GM23338 (cell line): ENCODE measurements around the gene ADGRG6. TPM values are rescaled to one million over a fixed set of nuclear protein-coding genes. Genes with fewer than 3 reads are reported as not detected.

Experiments used
- ATAC-seq: fragments of 200-7000 bp; cut with Tn5 transposase; 3 replicates; pipeline ENCODE4 v1.9.1; 2020
- DNase-seq: peaks from one replicate; pipeline ENCODE4 v3.0.0-alpha.2; 2015; ENCODE audit warnings: low spot score
- H2AFZ ChIP-seq: fragments of 200-600 bp; sonication (generic); 2 replicates; pipeline ENCODE4 v1.8.0; 2016; ENCODE audit warnings: antibody characterized with exemption, mild to moderate bottlenecking, moderate library complexity
- H3F3A ChIP-seq: fragments of 200-600 bp; sonication (generic); replicated peaks from 2 replicates; pipeline ENCODE4 v1.8.0; 2017; ENCODE audit warnings: antibody characterized with exemption, mixed run types, low read depth
- H3K27ac ChIP-seq: fragments of 200-600 bp; sonication (generic); 2 replicates; pipeline ENCODE4 v1.6.1; 2016; ENCODE audit warnings: low read depth
- H3K27me3 ChIP-seq: fragments of 200-600 bp; sonication (generic); 2 replicates; pipeline ENCODE4 v1.8.0; 2016; ENCODE audit warnings: mild to moderate bottlenecking, mixed run types, moderate library complexity; ENCODE audit not compliant: insufficient read depth
- H3K36me3 ChIP-seq: fragments of 200-600 bp; sonication (generic); 2 replicates; pipeline ENCODE4 v1.8.0; 2016; ENCODE audit warnings: mild to moderate bottlenecking; ENCODE audit not compliant: insufficient read depth
- H3K4me1 ChIP-seq: fragments of 200-600 bp; sonication (generic); 2 replicates; pipeline ENCODE4 v1.8.0; 2016; ENCODE audit warnings: mild to moderate bottlenecking, moderate library complexity; ENCODE audit not compliant: insufficient read depth
- H3K4me2 ChIP-seq: fragments of 200-600 bp; sonication (generic); 2 replicates; pipeline ENCODE4 v1.7.1; 2017; ENCODE audit warnings: mixed run types
- H3K4me3 ChIP-seq: fragments of 200-600 bp; sonication (generic); 2 replicates; pipeline ENCODE4 v1.6.1; 2016; ENCODE audit warnings: mixed run types
- H3K79me2 ChIP-seq: fragments of 200-600 bp; sonication (generic); replicated peaks from 2 replicates; pipeline ENCODE4 v1.8.0; 2017; ENCODE audit warnings: mild to moderate bottlenecking; ENCODE audit not compliant: insufficient read depth
- H3K9me2 ChIP-seq: fragments of 200-600 bp; sonication (generic); 2 replicates; pipeline ENCODE4 v1.8.0; 2017; ENCODE audit not compliant: insufficient read depth
- H4K20me1 ChIP-seq: fragments of 200-600 bp; sonication (generic); replicated peaks from 2 replicates; pipeline ENCODE4 v1.8.0; 2017; ENCODE audit warnings: mild to moderate bottlenecking; ENCODE audit not compliant: insufficient read depth
- H3K27ac Mint-ChIP-seq: 2 replicates; pipeline ENCODE4 v1.8.0; 2020; ENCODE audit warnings: inconsistent platforms, mild to moderate bottlenecking, moderate library complexity, mixed read lengths
- H3K27me3 Mint-ChIP-seq: 3 replicates; pipeline ENCODE4 v1.8.0; 2022; ENCODE audit warnings: low read depth, mild to moderate bottlenecking, moderate library complexity, mixed read lengths, inconsistent platforms; ENCODE audit not compliant: insufficient read depth, poor library complexity
- H3K36me3 Mint-ChIP-seq: 3 replicates; pipeline ENCODE4 v1.8.0; 2021; ENCODE audit warnings: low read depth, mild to moderate bottlenecking, inconsistent platforms, moderate library complexity, mixed read lengths
- H3K4me1 Mint-ChIP-seq: 3 replicates; pipeline ENCODE4 v1.8.0; 2020; ENCODE audit warnings: mild to moderate bottlenecking, inconsistent platforms, mixed read lengths
- H3K4me3 Mint-ChIP-seq: 3 replicates; pipeline ENCODE4 v1.8.0; 2021; ENCODE audit warnings: moderate library complexity, mild to moderate bottlenecking, inconsistent platforms, mixed read lengths
- H3K9me3 Mint-ChIP-seq: 3 replicates; pipeline ENCODE4 v1.8.0; 2020; ENCODE audit warnings: moderate library complexity, mild to moderate bottlenecking, inconsistent platforms, mixed read lengths
- CREB1 ChIP-seq: fragments of 250-450 bp; sonication (Bioruptor Pico); IDR thresholded peaks from 2 replicates; pipeline ENCODE4 v1.5.0; 2020; ENCODE audit warnings: low read depth, mild to moderate bottlenecking, moderate library complexity
- EZH2 ChIP-seq: fragments of 200-600 bp; sonication (generic); IDR thresholded peaks from one replicate; pipeline ENCODE4 v1.8.0; 2017; ENCODE audit warnings: antibody characterized with exemption, mild to moderate bottlenecking, low read depth; ENCODE audit not compliant: unreplicated experiment
- JUNB ChIP-seq: IDR thresholded peaks from one replicate; pipeline ENCODE4 v1.6.1; 2016; ENCODE audit warnings: antibody characterized with exemption; ENCODE audit not compliant: unreplicated experiment
- NANOG ChIP-seq: IDR thresholded peaks from 2 replicates; pipeline ENCODE4 v1.6.1; 2016; ENCODE audit warnings: antibody characterized with exemption, borderline replicate concordance
- POLR2AphosphoS5 ChIP-seq: IDR thresholded peaks from 2 replicates; pipeline ENCODE4 v1.6.1; 2016; ENCODE audit warnings: antibody characterized with exemption, low read depth
- ZNF114 ChIP-seq: fragments of 250-450 bp; sonication (Bioruptor Pico); IDR thresholded peaks from 2 replicates; pipeline ENCODE4 v1.5.0; 2020; ENCODE audit warnings: mild to moderate bottlenecking, moderate library complexity
- ZNF331 ChIP-seq: fragments of 250-450 bp; sonication (Bioruptor Pico); IDR thresholded peaks from 2 replicates; pipeline ENCODE4 v1.5.0; 2020; ENCODE audit warnings: low read depth, mild to moderate bottlenecking, moderate library complexity
- polyA plus RNA-seq: library from polyadenylated mRNA; unstranded; fragments of >200 nt; fragmentation: Nextera tagmentation; extraction: Ambion mirVana; gene quantifications from 2 replicates; pipeline ENCODE4 v1.2.1, GENCODE V29; 2016
- total RNA-seq: library from RNA; depleted of rRNA; stranded (reverse); fragments of >200 nt; shearing (Covaris generic); gene quantifications from 2 replicates; pipeline ENCODE4 v1.2.3, GENCODE V29; 2014
- TF ChIP-seq, protein P1 (sequence below): IDR thresholded peaks from 2 replicates; pipeline ENCODE4 v1.6.1; 2016; ENCODE audit warnings: antibody characterized with exemption
- TF ChIP-seq, protein P2 (sequence below): fragments of 250-450 bp; sonication (Bioruptor Pico); IDR thresholded peaks from 2 replicates; pipeline ENCODE4 v1.5.0; 2020; ENCODE audit warnings: mild to moderate bottlenecking, moderate library complexity

Gene ADGRG6
- total and polyA plus RNA-seq, 2 experiments from 2014 or later = 1.3 to 7.7 TPM

DNA sequence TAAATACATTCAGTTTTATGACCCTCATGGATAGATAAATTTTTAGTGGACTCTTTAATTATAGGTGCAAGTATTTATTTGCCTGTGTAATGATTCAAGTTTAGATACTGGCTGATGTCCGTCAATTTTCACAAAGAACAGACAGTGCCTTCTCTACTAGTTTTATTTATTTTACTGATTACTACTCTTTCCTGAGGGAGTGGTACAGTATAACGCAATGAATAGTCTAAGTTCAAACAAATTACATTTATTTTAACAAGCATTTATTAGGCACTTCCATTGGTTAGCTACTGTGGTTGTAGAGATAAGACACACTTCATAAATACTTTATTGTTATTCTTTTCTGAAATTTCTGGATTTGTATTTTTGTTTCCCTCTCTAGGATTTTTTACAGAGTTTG is 74.3 kb downstream of the ADGRG6 start:
- no peak for ATAC-seq
- H3K4me1 Mint-ChIP-seq = peaks cover 31% of the 10 kb centered on the region
- H3K79me2 ChIP-seq = no peaks in the 10 kb centered on the region

GRCh38 chr6:142376800-142377496 is 75.1 kb downstream of the ADGRG6 start:
- no peak overlapping the region for H3K4me3 Mint-ChIP-seq
- Histone ChIP-seq H3K27me3 (no peaks in the 10 kb centered on the region), H3K27ac (no peak overlapping the region; the same call in 1 of the 2 replicates), H3K79me2 (no peaks in the 10 kb centered on the region), H4K20me1 (no peaks in the 10 kb centered on the region), H3K9me2 (no peaks in the 10 kb centered on the region), H3F3A (no peaks in the 10 kb centered on the region), H2AFZ (peak overlapping the region; percentile 84; the same call in 1 of the 2 replicates), H3K4me1 (peaks cover 15% of the 10 kb centered on the region), H3K36me3 (no peaks in the 10 kb centered on the region), H3K4me2 (no peak overlapping the region), H3K4me3 (no peak overlapping the region)
- H3K27ac Mint-ChIP-seq = no peak overlapping the region
- peaks cover 3% of the 10 kb centered on the region for H3K27me3 Mint-ChIP-seq
- H3K4me1 Mint-ChIP-seq = peaks cover 31% of the 10 kb centered on the region
- no peaks in the 10 kb centered on the region for H3K9me3 Mint-ChIP-seq
- DNase-seq (peak; percentile 83), ATAC-seq (peak; percentile 100)
- TF ChIP-seq, protein P1, sequence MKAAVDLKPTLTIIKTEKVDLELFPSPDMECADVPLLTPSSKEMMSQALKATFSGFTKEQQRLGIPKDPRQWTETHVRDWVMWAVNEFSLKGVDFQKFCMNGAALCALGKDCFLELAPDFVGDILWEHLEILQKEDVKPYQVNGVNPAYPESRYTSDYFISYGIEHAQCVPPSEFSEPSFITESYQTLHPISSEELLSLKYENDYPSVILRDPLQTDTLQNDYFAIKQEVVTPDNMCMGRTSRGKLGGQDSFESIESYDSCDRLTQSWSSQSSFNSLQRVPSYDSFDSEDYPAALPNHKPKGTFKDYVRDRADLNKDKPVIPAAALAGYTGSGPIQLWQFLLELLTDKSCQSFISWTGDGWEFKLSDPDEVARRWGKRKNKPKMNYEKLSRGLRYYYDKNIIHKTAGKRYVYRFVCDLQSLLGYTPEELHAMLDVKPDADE = no peak
- TF ChIP-seq ZNF114 (CRISPR knock-in tag) = no peak
- no peaks in the 10 kb centered on the region for H3K36me3 Mint-ChIP-seq

More for the DNA sequence above, 74.3 kb downstream of the ADGRG6 start:
- no peaks in the 10 kb centered on the region for H3F3A ChIP-seq
- H3K27me3 ChIP-seq = no peaks in the 10 kb centered on the region
- no peak overlapping the region for H3K4me2 ChIP-seq
- Mint-ChIP-seq H3K4me3 (no peak overlapping the region), H3K9me3 (no peaks in the 10 kb centered on the region), H3K27ac (no peak overlapping the region), H3K36me3 (no peaks in the 10 kb centered on the region), H3K27me3 (peaks cover 3% of the 10 kb centered on the region)
- peaks cover 15% of the 10 kb centered on the region for H3K4me1 ChIP-seq
- no peak for DNase-seq
- H3K9me2 ChIP-seq = no peaks in the 10 kb centered on the region
- no peak for TF ChIP-seq ZNF114 (CRISPR knock-in tag)
- TF ChIP-seq JUNB = no peak
- no peak for TF ChIP-seq EZH2
- TF ChIP-seq ZNF331 (CRISPR knock-in tag) = no peak
- TF ChIP-seq, protein P1 = no peak
- no peak for TF ChIP-seq POLR2AphosphoS5
- no peak for TF ChIP-seq NANOG
- no peak for TF ChIP-seq CREB1 (CRISPR knock-in tag)
- H3K36me3 ChIP-seq = no peaks in the 10 kb centered on the region
- no peak overlapping the region for H3K4me3 ChIP-seq
- H2AFZ ChIP-seq = no peak overlapping the region
- H4K20me1 ChIP-seq = no peaks in the 10 kb centered on the region
- no peak overlapping the region for H3K27ac ChIP-seq

- Histone ChIP-seq H3K9me2 (no peaks in the 10 kb centered on the region), H3K4me3 (no peak overlapping the region), H3F3A (no peaks in the 10 kb centered on the region), H2AFZ (no peak overlapping the region), H3K4me2 (no peak overlapping the region), H3K4me1 (peaks cover 15% of the 10 kb centered on the region), H3K79me2 (no peaks in the 10 kb centered on the region), H3K27me3 (no peaks in the 10 kb centered on the region), H4K20me1 (no peaks in the 10 kb centered on the region), H3K36me3 (no peaks in the 10 kb centered on the region), H3K27ac (no peak overlapping the region)
- ATAC-seq = no peak
- Mint-ChIP-seq H3K27me3 (peaks cover 3% of the 10 kb centered on the region), H3K4me3 (no peak overlapping the region), H3K9me3 (no peaks in the 10 kb centered on the region), H3K36me3 (no peaks in the 10 kb centered on the region), H3K27ac (no peak overlapping the region), H3K4me1 (peaks cover 31% of the 10 kb centered on the region)
- no peak for DNase-seq
- TF ChIP-seq, protein P2, sequence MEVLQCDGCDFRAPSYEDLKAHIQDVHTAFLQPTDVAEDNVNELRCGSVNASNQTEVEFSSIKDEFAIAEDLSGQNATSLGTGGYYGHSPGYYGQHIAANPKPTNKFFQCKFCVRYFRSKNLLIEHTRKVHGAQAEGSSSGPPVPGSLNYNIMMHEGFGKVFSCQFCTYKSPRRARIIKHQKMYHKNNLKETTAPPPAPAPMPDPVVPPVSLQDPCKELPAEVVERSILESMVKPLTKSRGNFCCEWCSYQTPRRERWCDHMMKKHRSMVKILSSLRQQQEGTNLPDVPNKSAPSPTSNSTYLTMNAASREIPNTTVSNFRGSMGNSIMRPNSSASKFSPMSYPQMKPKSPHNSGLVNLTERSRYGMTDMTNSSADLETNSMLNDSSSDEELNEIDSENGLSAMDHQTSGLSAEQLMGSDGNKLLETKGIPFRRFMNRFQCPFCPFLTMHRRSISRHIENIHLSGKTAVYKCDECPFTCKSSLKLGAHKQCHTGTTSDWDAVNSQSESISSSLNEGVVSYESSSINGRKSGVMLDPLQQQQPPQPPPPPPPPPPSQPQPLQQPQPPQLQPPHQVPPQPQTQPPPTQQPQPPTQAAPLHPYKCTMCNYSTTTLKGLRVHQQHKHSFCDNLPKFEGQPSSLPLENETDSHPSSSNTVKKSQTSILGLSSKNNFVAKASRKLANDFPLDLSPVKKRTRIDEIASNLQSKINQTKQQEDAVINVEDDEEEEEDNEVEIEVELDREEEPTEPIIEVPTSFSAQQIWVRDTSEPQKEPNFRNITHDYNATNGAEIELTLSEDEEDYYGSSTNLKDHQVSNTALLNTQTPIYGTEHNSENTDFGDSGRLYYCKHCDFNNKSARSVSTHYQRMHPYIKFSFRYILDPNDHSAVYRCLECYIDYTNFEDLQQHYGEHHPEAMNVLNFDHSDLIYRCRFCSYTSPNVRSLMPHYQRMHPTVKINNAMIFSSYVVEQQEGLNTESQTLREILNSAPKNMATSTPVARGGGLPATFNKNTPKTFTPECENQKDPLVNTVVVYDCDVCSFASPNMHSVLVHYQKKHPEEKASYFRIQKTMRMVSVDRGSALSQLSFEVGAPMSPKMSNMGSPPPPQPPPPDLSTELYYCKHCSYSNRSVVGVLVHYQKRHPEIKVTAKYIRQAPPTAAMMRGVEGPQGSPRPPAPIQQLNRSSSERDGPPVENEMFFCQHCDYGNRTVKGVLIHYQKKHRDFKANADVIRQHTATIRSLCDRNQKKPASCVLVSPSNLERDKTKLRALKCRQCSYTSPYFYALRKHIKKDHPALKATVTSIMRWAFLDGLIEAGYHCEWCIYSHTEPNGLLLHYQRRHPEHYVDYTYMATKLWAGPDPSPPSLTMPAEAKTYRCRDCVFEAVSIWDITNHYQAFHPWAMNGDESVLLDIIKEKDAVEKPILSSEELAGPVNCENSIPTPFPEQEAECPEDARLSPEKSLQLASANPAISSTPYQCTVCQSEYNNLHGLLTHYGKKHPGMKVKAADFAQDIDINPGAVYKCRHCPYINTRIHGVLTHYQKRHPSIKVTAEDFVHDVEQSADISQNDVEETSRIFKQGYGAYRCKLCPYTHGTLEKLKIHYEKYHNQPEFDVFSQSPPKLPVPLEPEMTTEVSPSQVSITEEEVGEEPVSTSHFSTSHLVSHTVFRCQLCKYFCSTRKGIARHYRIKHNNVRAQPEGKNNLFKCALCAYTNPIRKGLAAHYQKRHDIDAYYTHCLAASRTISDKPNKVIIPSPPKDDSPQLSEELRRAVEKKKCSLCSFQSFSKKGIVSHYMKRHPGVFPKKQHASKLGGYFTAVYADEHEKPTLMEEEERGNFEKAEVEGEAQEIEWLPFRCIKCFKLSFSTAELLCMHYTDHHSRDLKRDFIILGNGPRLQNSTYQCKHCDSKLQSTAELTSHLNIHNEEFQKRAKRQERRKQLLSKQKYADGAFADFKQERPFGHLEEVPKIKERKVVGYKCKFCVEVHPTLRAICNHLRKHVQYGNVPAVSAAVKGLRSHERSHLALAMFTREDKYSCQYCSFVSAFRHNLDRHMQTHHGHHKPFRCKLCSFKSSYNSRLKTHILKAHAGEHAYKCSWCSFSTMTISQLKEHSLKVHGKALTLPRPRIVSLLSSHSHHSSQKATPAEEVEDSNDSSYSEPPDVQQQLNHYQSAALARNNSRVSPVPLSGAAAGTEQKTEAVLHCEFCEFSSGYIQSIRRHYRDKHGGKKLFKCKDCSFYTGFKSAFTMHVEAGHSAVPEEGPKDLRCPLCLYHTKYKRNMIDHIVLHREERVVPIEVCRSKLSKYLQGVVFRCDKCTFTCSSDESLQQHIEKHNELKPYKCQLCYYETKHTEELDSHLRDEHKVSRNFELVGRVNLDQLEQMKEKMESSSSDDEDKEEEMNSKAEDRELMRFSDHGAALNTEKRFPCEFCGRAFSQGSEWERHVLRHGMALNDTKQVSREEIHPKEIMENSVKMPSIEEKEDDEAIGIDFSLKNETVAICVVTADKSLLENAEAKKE (CRISPR knock-in tag) = no peak
- TF ChIP-seq NANOG = no peak
Observed at GRCh38 chr6:142377497-142377848, 75.7 kb downstream of the ADGRG6 start.
